AG04450 (cell line): ENCODE data around the gene ANKRD1. TPM values are rescaled to one million over a fixed set of nuclear protein-coding genes. Genes with fewer than 3 reads are reported as not detected.
"Not testable (repeated sequence)": the region's sequence is repeated elsewhere in the genome, so short reads cannot be mapped to it uniquely, and the experiment has no call there.

Experiments
- CTCF ChIA-PET: fragments of 300-600, 350-600 bp; formaldehyde crosslinking; extraction: SDS; loops from one replicate; lab custom pipeline; 2022; ENCODE audit warnings: antibody characterized with exemption, inconsistent platforms; lab: Charles Lee
- POLR2A ChIA-PET: fragments of 350-600 bp; formaldehyde crosslinking; extraction: SDS; loops from one replicate; lab custom pipeline; 2021; ENCODE audit warnings: antibody characterized with exemption, inconsistent platforms; lab: Yijun Ruan, JAX
- DNase-seq: peaks from one replicate; pipeline ENCODE4 v3.0.0-alpha.2; 2011; ENCODE audit warnings: low read depth, low spot score
- H3K27ac ChIP-seq: one replicate; pipeline ENCODE4 v1.5.1; 2012; ENCODE audit warnings: low read depth, low read length, control low read depth
- H3K27me3 ChIP-seq: one replicate; pipeline ENCODE4 v1.6.0; 2012; ENCODE audit warnings: low read length; ENCODE audit not compliant: control insufficient read depth, insufficient read depth
- H3K4me3 ChIP-seq: 2 replicates; pipeline ENCODE4 v1.5.1; 2011; ENCODE audit warnings: mild to moderate bottlenecking, low read depth, low read length, control low read depth
- H3K9me3 ChIP-seq: 2 replicates; pipeline ENCODE4 v1.5.1; 2012; ENCODE audit warnings: low read length; ENCODE audit not compliant: control insufficient read depth, insufficient read depth
- polyA plus RNA-seq: library from polyadenylated mRNA; depleted of rRNA; stranded (reverse); fragments of >200 nt; gene quantifications from 2 replicates; pipeline ENCODE4 v1.2.3, GENCODE V29; 2011
- TF ChIP-seq, protein P1 (sequence below): IDR thresholded peaks from 2 replicates; pipeline ENCODE4 v1.5.1; 2011; ENCODE audit warnings: low read depth, low read length, control low read depth, inconsistent platforms

The ANKRD1 gene
- polyA plus RNA-seq, 1 experiment, result 0.53 TPM

DNA sequence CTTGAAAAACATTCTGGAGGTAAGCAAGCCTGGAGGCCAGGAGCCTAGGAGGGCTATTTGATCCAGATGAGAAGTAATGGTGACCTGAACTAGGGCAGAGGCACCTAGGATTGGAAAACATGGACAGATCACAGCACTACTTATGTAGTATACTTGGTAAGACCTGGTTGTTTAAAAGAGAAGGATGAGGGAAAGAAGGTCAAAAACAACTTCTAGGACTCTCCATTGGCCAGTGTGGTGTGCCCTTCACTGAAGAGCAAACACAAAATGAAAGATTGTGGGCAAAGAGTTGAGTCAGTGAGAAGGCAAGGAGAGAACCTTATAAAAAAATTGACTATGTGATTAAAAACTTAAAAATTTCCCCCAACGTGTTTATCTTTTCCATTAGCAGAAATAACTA lies 14.3 kb downstream of the ANKRD1 start:
- TF ChIP-seq, protein P1, sequence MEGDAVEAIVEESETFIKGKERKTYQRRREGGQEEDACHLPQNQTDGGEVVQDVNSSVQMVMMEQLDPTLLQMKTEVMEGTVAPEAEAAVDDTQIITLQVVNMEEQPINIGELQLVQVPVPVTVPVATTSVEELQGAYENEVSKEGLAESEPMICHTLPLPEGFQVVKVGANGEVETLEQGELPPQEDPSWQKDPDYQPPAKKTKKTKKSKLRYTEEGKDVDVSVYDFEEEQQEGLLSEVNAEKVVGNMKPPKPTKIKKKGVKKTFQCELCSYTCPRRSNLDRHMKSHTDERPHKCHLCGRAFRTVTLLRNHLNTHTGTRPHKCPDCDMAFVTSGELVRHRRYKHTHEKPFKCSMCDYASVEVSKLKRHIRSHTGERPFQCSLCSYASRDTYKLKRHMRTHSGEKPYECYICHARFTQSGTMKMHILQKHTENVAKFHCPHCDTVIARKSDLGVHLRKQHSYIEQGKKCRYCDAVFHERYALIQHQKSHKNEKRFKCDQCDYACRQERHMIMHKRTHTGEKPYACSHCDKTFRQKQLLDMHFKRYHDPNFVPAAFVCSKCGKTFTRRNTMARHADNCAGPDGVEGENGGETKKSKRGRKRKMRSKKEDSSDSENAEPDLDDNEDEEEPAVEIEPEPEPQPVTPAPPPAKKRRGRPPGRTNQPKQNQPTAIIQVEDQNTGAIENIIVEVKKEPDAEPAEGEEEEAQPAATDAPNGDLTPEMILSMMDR, result no peak
- Histone ChIP-seq H3K27ac (no peak overlapping the region), H3K9me3 (no peaks in the 10 kb centered on the region), H3K27me3 (no peaks in the 10 kb centered on the region), H3K4me3 (no peak overlapping the region)
- POLR2A ChIA-PET, result no interaction called here
- CTCF ChIA-PET, result no interaction called here
- no peak for DNase-seq

DNA sequence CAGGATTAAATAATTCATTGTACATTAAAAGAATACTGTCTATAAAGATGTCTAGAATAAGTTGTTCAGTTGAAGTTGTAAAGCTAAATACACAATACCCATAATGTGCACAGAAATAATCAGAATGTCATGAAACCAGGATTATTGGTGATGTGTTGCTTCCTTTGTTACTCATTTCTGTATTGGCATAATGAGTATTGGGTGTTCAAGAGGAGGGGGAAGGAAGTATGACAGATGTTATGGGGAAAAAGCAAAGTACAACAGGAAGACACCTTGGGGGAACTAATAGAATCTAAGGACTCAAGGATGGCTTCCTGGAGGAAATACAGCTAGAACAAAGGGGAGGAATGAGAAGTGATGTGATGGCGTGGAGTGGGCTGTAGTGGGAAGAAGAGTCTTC lies 15.0 kb downstream of the ANKRD1 start:
- no peaks in the 10 kb centered on the region for H3K9me3 ChIP-seq
- no peak for DNase-seq
- no peaks in the 10 kb centered on the region for H3K27me3 ChIP-seq
- CTCF ChIA-PET, result no interaction called here
- H3K4me3 ChIP-seq, result no peak overlapping the region
- POLR2A ChIA-PET, result no interaction called here
- TF ChIP-seq, protein P1, result no peak
- H3K27ac ChIP-seq, result no peak overlapping the region

DNA sequence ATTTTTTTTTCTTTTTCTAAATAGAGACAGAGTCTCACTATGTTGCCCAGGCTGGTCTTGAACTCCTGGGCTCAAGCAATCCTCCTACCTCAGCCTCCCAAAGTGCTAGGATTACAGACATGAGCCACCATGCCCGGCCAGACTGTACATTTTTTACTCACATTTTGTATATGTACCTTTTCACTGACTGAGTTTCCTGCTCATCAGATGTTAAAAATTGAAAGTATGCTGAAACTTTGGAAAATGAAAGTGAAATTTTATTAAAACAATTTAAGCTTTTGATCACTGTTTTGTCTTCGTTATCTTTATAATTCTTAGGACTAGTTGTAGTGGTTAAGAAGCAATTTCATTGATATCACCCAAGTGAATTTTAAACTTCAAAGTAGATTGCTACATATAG lies 24.0 kb downstream of the ANKRD1 start:
- H3K9me3 ChIP-seq, H3K27ac ChIP-seq, H3K27me3 ChIP-seq, H3K4me3 ChIP-seq, POLR2A ChIA-PET, DNase-seq: not testable (repeated sequence)
- CTCF ChIA-PET, result interaction anchor here (2.3 kb wide), 1 partner anchor 14 kb away, joined by 10 read pairs; no protein-coding TSS in a partner anchor

DNA sequence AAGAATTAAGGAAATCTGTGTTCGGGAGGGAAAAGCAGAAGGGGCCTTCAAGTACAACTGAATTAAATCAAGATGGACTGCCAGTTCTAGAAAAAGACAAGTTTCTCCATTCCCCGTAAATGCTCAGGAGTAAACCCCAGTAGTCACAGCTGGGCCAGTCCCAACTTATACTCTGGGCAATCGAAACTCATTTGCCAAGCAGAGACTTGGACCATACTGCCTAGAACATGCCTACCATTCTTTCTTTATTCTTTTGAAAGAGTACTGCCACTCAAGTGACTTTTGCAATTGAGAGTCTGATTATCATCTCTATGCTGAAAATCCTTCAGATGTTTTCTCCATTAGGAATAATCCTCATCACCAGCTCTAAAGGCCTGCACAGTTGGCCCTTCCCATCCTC lies 27.7 kb downstream of the ANKRD1 start:
- H3K27ac ChIP-seq, result no peak overlapping the region
- ChIA-PET CTCF (interaction anchor here (1.8 to 2.5 kb wide), 2 partner anchors 19 to 358 kb away, joined by 6 to 11 read pairs; no protein-coding TSS in a partner anchor), POLR2A (no interaction called here)
- H3K4me3 ChIP-seq, result no peak overlapping the region
- no peak for DNase-seq
- no peaks in the 10 kb centered on the region for H3K27me3 ChIP-seq
- H3K9me3 ChIP-seq, result no peaks in the 10 kb centered on the region
- TF ChIP-seq, protein P1, result no peak

DNA sequence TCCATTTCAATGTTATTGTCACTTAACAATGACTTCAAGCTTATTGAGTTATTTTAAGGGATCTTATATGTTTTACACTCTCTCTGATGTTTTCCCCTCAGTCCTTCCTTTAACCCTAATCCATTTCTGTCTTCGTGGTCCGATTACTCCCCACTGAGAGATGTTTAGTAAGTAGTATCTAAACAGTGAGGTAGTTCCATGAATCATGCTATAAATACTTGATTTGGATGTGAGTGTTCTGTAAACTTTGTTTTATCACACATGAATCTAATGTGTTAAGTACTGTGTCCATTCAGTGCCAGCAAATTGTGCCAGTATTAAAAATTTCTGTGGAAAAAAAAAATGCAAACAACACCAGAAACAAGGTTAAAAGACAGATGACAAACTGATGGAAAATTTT lies 30.5 kb downstream of the ANKRD1 start:
- ChIA-PET POLR2A (no interaction called here), CTCF (interaction anchor here (1.5 to 2.9 kb wide), 2 partner anchors 10 to 21 kb away, joined by 5 to 18 read pairs; no protein-coding TSS in a partner anchor)
- Histone ChIP-seq H3K27ac (no peak overlapping the region), H3K9me3 (no peaks in the 10 kb centered on the region), H3K4me3 (no peak overlapping the region), H3K27me3 (no peaks in the 10 kb centered on the region)
- TF ChIP-seq, protein P1, result no peak
- DNase-seq, result no peak
